Astrocyte of the spinal cord (primary cell): ENCODE data around the gene UBA1.

ENCODE experiments used
- DNase-seq: peaks from one replicate; pipeline ENCODE4 v3.0.0; 2011; ENCODE audit warnings: low read depth, low spot score
- H3K4me3 ChIP-seq: 2 replicates; pipeline ENCODE4 v1.5.1; 2011; ENCODE audit warnings: low read depth, mild to moderate bottlenecking, low read length, moderate library complexity
- CTCF ChIP-seq: IDR thresholded peaks from 2 replicates; pipeline ENCODE4 v1.5.1; 2012; ENCODE audit warnings: low read depth, mild to moderate bottlenecking, low read length, inconsistent platforms
- in situ Hi-C: cut with HindIII; loops from 2 replicates; pipeline ENCODE4 v1.10.0; 2017; ENCODE audit warnings: low sequenced_read_pairs

The UBA1 gene

GRCh38 chrX:47208108-47208507 is 14.5 kb downstream of the UBA1 start:
- no peak overlapping the region for H3K4me3 ChIP-seq
- in situ Hi-C loops: no loop called here
- no peak for TF ChIP-seq CTCF
- no peak for DNase-seq

GRCh38 chrX:47209508-47210238 is 16.0 kb downstream of the UBA1 start:
- H3K4me3 ChIP-seq: no peak overlapping the region
- no peak for DNase-seq
- in situ Hi-C loops: no loop called here
- TF ChIP-seq CTCF: no peak

- H3K4me3 ChIP-seq: no peak overlapping the region
- TF ChIP-seq CTCF: no peak
- no peak for DNase-seq
- in situ Hi-C loops: no loop called here
Measured at GRCh38 chrX:47210661-47211425, 17.2 kb downstream of the UBA1 start.

GRCh38 chrX:47212381-47213293 is 19.0 kb downstream of the UBA1 start:
- in situ Hi-C loops: no loop called here

GRCh38 chrX:47214435-47215077 is 20.9 kb downstream of the UBA1 start:
- H3K4me3 ChIP-seq: no peak overlapping the region
- no peak for TF ChIP-seq CTCF
- in situ Hi-C loops: no loop called here
- no peak for DNase-seq

More at GRCh38 chrX:47212381-47213293, 19.0 kb downstream of the UBA1 start:
- DNase-seq: no peak
- H3K4me3 ChIP-seq: no peak overlapping the region
- no peak for TF ChIP-seq CTCF

- DNase-seq: no peak
- no peak for TF ChIP-seq CTCF
- in situ Hi-C loops: no loop called here
- no peak overlapping the region for H3K4me3 ChIP-seq
Measured at GRCh38 chrX:47215291-47215900, 21.8 kb downstream of the UBA1 start.
